ENCODE results near the gene ORAI1. TPM values are rescaled to one million over a fixed set of nuclear protein-coding genes. Genes with fewer than 3 reads are reported as not detected.
"Not testable (repeated sequence)": the region's sequence is repeated elsewhere in the genome, so short reads cannot be mapped to it uniquely, and the experiment has no call there.

ORAI1 gene
- polyA plus RNA-seq, 1 donor (not counting 4 experiments of a cell fraction or from before 2014, with no cell fraction given), result 17.1 TPM

DNA sequence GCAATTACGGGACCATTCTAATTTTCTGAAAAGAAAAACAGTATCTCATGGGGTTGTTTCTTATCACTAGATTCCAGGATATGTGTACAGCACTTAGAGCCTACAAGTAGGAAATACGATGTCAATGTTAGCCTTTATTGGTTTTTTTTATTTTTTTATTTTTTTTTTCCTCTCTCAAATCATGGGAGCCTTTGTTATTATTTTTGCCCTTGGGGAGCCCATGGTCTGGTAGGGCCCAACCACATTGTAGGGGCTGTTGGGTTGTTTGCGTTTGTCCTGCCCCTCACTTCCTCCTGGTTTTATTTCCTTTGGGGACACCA is 37.2 kb downstream of the ORAI1 start:
- TF ChIP-seq EZH2 (IDR thresholded peaks at IDR 0.05; ENCODE audit: low read length), result no peak
- TF ChIP-seq, protein P1, sequence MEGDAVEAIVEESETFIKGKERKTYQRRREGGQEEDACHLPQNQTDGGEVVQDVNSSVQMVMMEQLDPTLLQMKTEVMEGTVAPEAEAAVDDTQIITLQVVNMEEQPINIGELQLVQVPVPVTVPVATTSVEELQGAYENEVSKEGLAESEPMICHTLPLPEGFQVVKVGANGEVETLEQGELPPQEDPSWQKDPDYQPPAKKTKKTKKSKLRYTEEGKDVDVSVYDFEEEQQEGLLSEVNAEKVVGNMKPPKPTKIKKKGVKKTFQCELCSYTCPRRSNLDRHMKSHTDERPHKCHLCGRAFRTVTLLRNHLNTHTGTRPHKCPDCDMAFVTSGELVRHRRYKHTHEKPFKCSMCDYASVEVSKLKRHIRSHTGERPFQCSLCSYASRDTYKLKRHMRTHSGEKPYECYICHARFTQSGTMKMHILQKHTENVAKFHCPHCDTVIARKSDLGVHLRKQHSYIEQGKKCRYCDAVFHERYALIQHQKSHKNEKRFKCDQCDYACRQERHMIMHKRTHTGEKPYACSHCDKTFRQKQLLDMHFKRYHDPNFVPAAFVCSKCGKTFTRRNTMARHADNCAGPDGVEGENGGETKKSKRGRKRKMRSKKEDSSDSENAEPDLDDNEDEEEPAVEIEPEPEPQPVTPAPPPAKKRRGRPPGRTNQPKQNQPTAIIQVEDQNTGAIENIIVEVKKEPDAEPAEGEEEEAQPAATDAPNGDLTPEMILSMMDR (optimal IDR thresholded peaks at IDR 0.05 in 1 of 3, IDR thresholded peaks at IDR 0.05 in 1 of 3, conservative IDR thresholded peaks at IDR 0.05 in 1 of 3; ENCODE audit: extremely low read depth in 1 of 3, insufficient read depth in 2 of 3, low read length in 3 of 3), result no peak
- Histone ChIP-seq H3K9ac (ENCODE audit: control insufficient read depth, extremely low read depth, insufficient read depth, low read length) (no peak overlapping the region), H3K4me1 (ENCODE audit: control insufficient read depth, extremely low read depth, insufficient read depth, low read length) (peaks cover 9% of the 10 kb centered on the region), H2AFZ (ENCODE audit: control insufficient read depth, low read length) (no peak overlapping the region), H4K20me1 (ENCODE audit: control insufficient read depth, extremely low read depth, insufficient read depth, low read length) (no peaks in the 10 kb centered on the region), H3K9me1 (ENCODE audit: control insufficient read depth, extremely low read depth, insufficient read depth, low read length) (no peaks in the 10 kb centered on the region), H3K27me3 (ENCODE audit: control insufficient read depth, extremely low read depth, insufficient read depth, low read length) (no peaks in the 10 kb centered on the region), H3K4me3 (ENCODE audit: control insufficient read depth in 2 of 3, extremely low read depth in 1 of 3, insufficient read depth in 2 of 3, low read depth in 1 of 3, low read length in 3 of 3) (no peak overlapping the region), H3K36me3 (ENCODE audit: control insufficient read depth in 2 of 2, extremely low read depth in 1 of 2, insufficient read depth in 2 of 2, low read length in 2 of 2) (no peaks in the 10 kb centered on the region), H3K4me2 (ENCODE audit: control insufficient read depth, extremely low read depth, insufficient read depth, low read depth, low read length) (no peak overlapping the region), H3K79me2 (ENCODE audit: control insufficient read depth, insufficient read depth, low read length) (no peaks in the 10 kb centered on the region), H3K27ac (ENCODE audit: control insufficient read depth, insufficient read depth, low read length) (no peak overlapping the region), H3K9me3 (ENCODE audit: control insufficient read depth, low read depth, low read length) (no peaks in the 10 kb centered on the region)
- DNase-seq (ENCODE audit: low read depth, low spot score) (no peak), FAIRE-seq (no peak)
- dilution Hi-C loops (cut with MboI; ENCODE audit: extremely low pct_ligation_motif_present, low sequenced_read_pairs), result no loop called here

- H3K27me3 ChIP-seq (ENCODE audit: control insufficient read depth, extremely low read depth, insufficient read depth, low read length); H3K4me1 ChIP-seq (ENCODE audit: control insufficient read depth, extremely low read depth, insufficient read depth, low read length); H3K9ac ChIP-seq (ENCODE audit: control insufficient read depth, extremely low read depth, insufficient read depth, low read length); H4K20me1 ChIP-seq (ENCODE audit: control insufficient read depth, extremely low read depth, insufficient read depth, low read length); dilution Hi-C loops (cut with MboI; ENCODE audit: extremely low pct_ligation_motif_present, low sequenced_read_pairs); H3K9me3 ChIP-seq (ENCODE audit: control insufficient read depth, low read depth, low read length); H3K79me2 ChIP-seq (ENCODE audit: control insufficient read depth, insufficient read depth, low read length); H3K4me2 ChIP-seq (ENCODE audit: control insufficient read depth, extremely low read depth, insufficient read depth, low read depth, low read length); H3K9me1 ChIP-seq (ENCODE audit: control insufficient read depth, extremely low read depth, insufficient read depth, low read length); H3K4me3 ChIP-seq (ENCODE audit: control insufficient read depth in 2 of 3, extremely low read depth in 1 of 3, insufficient read depth in 2 of 3, low read depth in 1 of 3, low read length in 3 of 3); H3K36me3 ChIP-seq (ENCODE audit: control insufficient read depth in 2 of 2, extremely low read depth in 1 of 2, insufficient read depth in 2 of 2, low read length in 2 of 2); DNase-seq (ENCODE audit: low read depth, low spot score); H3K27ac ChIP-seq (ENCODE audit: control insufficient read depth, insufficient read depth, low read length); H2AFZ ChIP-seq (ENCODE audit: control insufficient read depth, low read length); FAIRE-seq: not testable (repeated sequence)
These were observed 40.5 kb downstream of the ORAI1 start for GRCh38 chr12:121666829-121667228.

GRCh38 chr12:121668750-121669520 is 42.6 kb downstream of the ORAI1 start:
- no peak overlapping the region for H3K9ac ChIP-seq (ENCODE audit: control insufficient read depth, extremely low read depth, insufficient read depth, low read length)
- no peak for TF ChIP-seq EZH2 (IDR thresholded peaks at IDR 0.05; ENCODE audit: low read length)
- TF ChIP-seq, protein P1 (optimal IDR thresholded peaks at IDR 0.05 in 1 of 3, IDR thresholded peaks at IDR 0.05 in 1 of 3, conservative IDR thresholded peaks at IDR 0.05 in 1 of 3; ENCODE audit: extremely low read depth in 1 of 3, insufficient read depth in 2 of 3, low read length in 3 of 3), result peak; percentile 54 to 58 (median 58)
- H3K9me1 ChIP-seq (ENCODE audit: control insufficient read depth, extremely low read depth, insufficient read depth, low read length), result no peaks in the 10 kb centered on the region
- H3K27ac ChIP-seq (ENCODE audit: control insufficient read depth, insufficient read depth, low read length), result no peak overlapping the region
- peaks cover 16% of the 10 kb centered on the region for H3K4me1 ChIP-seq (ENCODE audit: control insufficient read depth, extremely low read depth, insufficient read depth, low read length)
- no peaks in the 10 kb centered on the region for H3K36me3 ChIP-seq (ENCODE audit: control insufficient read depth in 2 of 2, extremely low read depth in 1 of 2, insufficient read depth in 2 of 2, low read length in 2 of 2)
- H3K27me3 ChIP-seq (ENCODE audit: control insufficient read depth, extremely low read depth, insufficient read depth, low read length), result no peaks in the 10 kb centered on the region
- DNase-seq (ENCODE audit: low read depth, low spot score) (no peak), FAIRE-seq (no peak)
- H2AFZ ChIP-seq (ENCODE audit: control insufficient read depth, low read length), result peak overlapping the region; percentile 8
- H3K9me3 ChIP-seq (ENCODE audit: control insufficient read depth, low read depth, low read length), result no peaks in the 10 kb centered on the region
- H3K79me2 ChIP-seq (ENCODE audit: control insufficient read depth, insufficient read depth, low read length), result no peaks in the 10 kb centered on the region
- dilution Hi-C loops (cut with MboI; ENCODE audit: extremely low pct_ligation_motif_present, low sequenced_read_pairs), result no loop called here
- no peaks in the 10 kb centered on the region for H4K20me1 ChIP-seq (ENCODE audit: control insufficient read depth, extremely low read depth, insufficient read depth, low read length)
- no peak overlapping the region for H3K4me3 ChIP-seq (ENCODE audit: control insufficient read depth in 2 of 3, extremely low read depth in 1 of 3, insufficient read depth in 2 of 3, low read depth in 1 of 3, low read length in 3 of 3)
- H3K4me2 ChIP-seq (ENCODE audit: control insufficient read depth, extremely low read depth, insufficient read depth, low read depth, low read length), result no peak overlapping the region
